HG03432 (cell line): ENCODE measurements around the gene OR2AT4.

Experiments
- ATAC-seq: cut with Tn5 transposase; IDR thresholded peaks from one replicate; pipeline ENCODE4 v1.9.1; 2021; ENCODE audit warnings: mild to moderate bottlenecking, moderate library complexity; ENCODE audit not compliant: unreplicated experiment

The OR2AT4 gene

DNA sequence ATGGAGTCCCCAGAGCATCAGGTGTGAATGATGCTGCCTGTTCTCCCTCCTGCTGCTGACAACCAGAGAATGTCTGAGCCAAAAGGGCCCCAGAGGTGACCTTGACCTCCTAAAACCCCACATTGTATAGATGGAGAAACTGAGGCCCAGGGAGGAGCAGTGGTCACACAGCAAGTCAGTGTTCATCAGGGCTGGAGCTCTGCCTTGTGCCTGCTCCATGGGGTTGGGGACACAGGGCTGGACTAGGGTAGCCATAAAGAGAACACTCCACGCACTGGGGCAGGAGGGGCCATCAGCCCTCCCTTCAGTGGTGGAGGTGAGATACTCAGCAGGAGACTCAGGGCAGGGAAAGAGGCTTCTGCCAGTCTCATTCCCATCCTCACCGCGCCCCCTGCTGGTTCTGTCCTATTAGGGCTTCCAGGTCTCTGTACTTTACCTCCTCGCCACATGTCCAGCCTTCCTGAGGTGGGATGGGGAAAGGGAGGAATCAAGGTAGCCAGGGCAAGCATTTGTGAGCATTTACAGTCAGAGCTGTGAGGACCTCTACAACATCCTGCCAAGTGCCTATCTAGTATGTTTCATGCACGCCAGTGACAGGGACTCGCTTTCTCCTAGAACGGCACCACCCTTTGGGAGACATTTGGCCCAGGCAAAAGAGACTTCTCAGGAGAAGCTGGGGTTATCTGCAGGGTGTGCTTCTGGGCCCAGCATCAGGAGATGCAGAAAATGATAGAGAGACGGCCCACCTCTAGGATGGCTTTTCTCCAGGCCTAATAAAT lies 64.7 kb downstream of the OR2AT4 start:
- ATAC-seq: no peak
